HCT116 (cell line): ENCODE results near the gene MAPKAP1. TPM values are rescaled to one million over a fixed set of nuclear protein-coding genes. Genes with fewer than 3 reads are reported as not detected.

Source experiments
- ATAC-seq: fragments of 200-7000 bp; cut with Tn5 transposase; 2 replicates; pipeline ENCODE4 v1.9.1; 2020; ENCODE audit warnings: mild to moderate bottlenecking, moderate library complexity
- BruUV-seq: library from RNA; stranded (reverse); fragments of 400-500 nt; replicated peaks from 2 replicates; lab custom pipeline; 2021; lab: Mats Ljungman, UMichigan
- CTCF ChIA-PET: fragments of 300-600 bp; sonication (Branson Sonifier 250); formaldehyde crosslinking; loops from one replicate; lab custom pipeline; 2021; ENCODE audit warnings: antibody characterized with exemption; lab: Charles Lee
- POLR2A ChIA-PET: fragments of 300-600, 350-600 bp; sonication (Branson Sonifier 250); formaldehyde crosslinking; loops from one replicate; lab custom pipeline; 2021; ENCODE audit warnings: antibody characterized with exemption; lab: Charles Lee
- RAD21 ChIA-PET, 2 experiments: fragments of 300-600 bp; sonication (Branson Sonifier 250); formaldehyde crosslinking; loops; one replicate each; lab custom pipeline; 2023; ENCODE audit warnings: low total read pairs in 2 of 2; ENCODE audit not compliant: uncharacterized antibody in 2 of 2, unreplicated experiment in 2 of 2, low non-redundant PET in 1 of 2; lab: Charles Lee
- DNase-seq: peaks from one replicate; pipeline ENCODE4 v3.0.0-alpha.2; 2010; ENCODE audit warnings: low read depth, low spot score
- H2AFZ ChIP-seq: fragments of 200-600 bp; shearing (Covaris generic), sonication (generic); 2 replicates; pipeline ENCODE4 v1.6.1; 2017; ENCODE audit warnings: low read depth, mixed run types, mixed read lengths, antibody characterized with exemption, low read length; ENCODE audit not compliant: poor library complexity, severe bottlenecking
- H3K27ac ChIP-seq: 2 replicates; pipeline ENCODE4 v1.5.1; 2012; ENCODE audit warnings: low read depth, low read length
- H3K27me3 ChIP-seq: fragments of 200-600 bp; sonication (generic); 2 replicates; pipeline ENCODE4 v1.6.1; 2016; ENCODE audit warnings: mixed run types, low read length, mixed read lengths; ENCODE audit not compliant: insufficient read depth
- H3K36me3 ChIP-seq, 2 experiments: fragments of 200-500 bp in 1 of 2; fragments of 200-600 bp in 1 of 2; sonication (Bioruptor generic) in 1 of 2; sonication (generic) in 1 of 2; 2 replicates each; pipeline versions ENCODE4 v1.5.1 to v1.6.1; 2014 to 2016; ENCODE audit warnings: low read length in 2 of 2, inconsistent platforms in 1 of 2, mixed read lengths in 1 of 2, mixed run types in 1 of 2; ENCODE audit not compliant: insufficient read depth in 2 of 2, control insufficient read depth in 1 of 2
- H3K4me1 ChIP-seq, 2 experiments: fragments of 200-600 bp in 1 of 2; sonication (generic) in 1 of 2; 2 replicates each; pipeline versions ENCODE4 v1.5.1 to v1.6.1; 2012 to 2017; ENCODE audit warnings: low read length in 2 of 2, inconsistent platforms in 1 of 2, mild to moderate bottlenecking in 1 of 2, mixed read lengths in 1 of 2, mixed run types in 1 of 2, moderate library complexity in 1 of 2; ENCODE audit not compliant: insufficient read depth in 2 of 2, control insufficient read depth in 1 of 2
- H3K4me2 ChIP-seq: fragments of 200-600 bp; sonication (generic); 2 replicates; pipeline ENCODE4 v1.6.1; 2017; ENCODE audit warnings: mixed run types, low read length, mixed read lengths
- H3K4me3 ChIP-seq, 2 experiments: fragments of 200-600 bp in 1 of 2; sonication (generic) in 1 of 2; replicated peaks in 1 of 2; 2 replicates each; pipeline ENCODE4 v1.5.1; 2011 to 2016; ENCODE audit warnings: low read length in 2 of 2, control low read depth in 1 of 2, low read depth in 1 of 2, mild to moderate bottlenecking in 1 of 2, mixed read lengths in 1 of 2, mixed run types in 1 of 2
- H3K79me2 ChIP-seq: fragments of 200-600 bp; sonication (generic); 2 replicates; pipeline ENCODE4 v1.6.1; 2017; ENCODE audit warnings: mild to moderate bottlenecking, mixed run types, low read length, moderate library complexity, mixed read lengths; ENCODE audit not compliant: insufficient read depth
- H3K9ac ChIP-seq: fragments of 200-600 bp; sonication (generic); 2 replicates; pipeline ENCODE4 v1.6.1; 2016; ENCODE audit warnings: low read length, mixed read lengths
- H3K9me2 ChIP-seq: fragments of 200-600 bp; sonication (generic), shearing (Covaris generic); 2 replicates; pipeline ENCODE4 v1.6.1; 2017; ENCODE audit warnings: mixed run types, mild to moderate bottlenecking, moderate library complexity; ENCODE audit not compliant: insufficient read depth
- H3K9me3 ChIP-seq, 2 experiments: fragments of 200-500 bp in 1 of 2; fragments of 200-600 bp in 1 of 2; sonication (Bioruptor generic) in 1 of 2; sonication (generic) in 1 of 2; 2 replicates each; pipeline ENCODE4 v1.6.1; 2014 to 2017; ENCODE audit warnings: low read length in 2 of 2, mixed read lengths in 2 of 2, inconsistent platforms in 1 of 2, low read depth in 1 of 2, mild to moderate bottlenecking in 1 of 2, mixed run types in 1 of 2, moderate library complexity in 1 of 2; ENCODE audit not compliant: control insufficient read depth in 1 of 2, insufficient read depth in 1 of 2
- H4K20me1 ChIP-seq: fragments of 200-600 bp; sonication (generic), shearing (Covaris generic); 2 replicates; pipeline ENCODE4 v1.6.1; 2017; ENCODE audit warnings: mixed run types, mild to moderate bottlenecking, moderate library complexity; ENCODE audit not compliant: insufficient read depth
- CBX3 ChIP-seq: IDR thresholded peaks from 2 replicates; pipeline ENCODE4 v1.6.1; 2012; ENCODE audit warnings: low read depth
- CEBPB ChIP-seq: IDR thresholded peaks from 2 replicates; pipeline ENCODE4 v1.6.1; 2012; ENCODE audit warnings: low read depth
- ELF1 ChIP-seq: IDR thresholded peaks from 2 replicates; pipeline ENCODE4 v1.6.1; 2012; ENCODE audit warnings: low read depth, borderline replicate concordance
- EZH2 ChIP-seq: fragments of 200-600 bp; sonication (generic); IDR thresholded peaks from 2 replicates; pipeline ENCODE4 v1.6.1; 2017; ENCODE audit warnings: antibody characterized with exemption, mixed run types
- FOSL1 ChIP-seq: IDR thresholded peaks from 2 replicates; pipeline ENCODE4 v1.6.1; 2012; ENCODE audit warnings: low read depth
- POLR2A ChIP-seq: IDR thresholded peaks from 2 replicates; pipeline ENCODE4 v1.7.0; 2011; ENCODE audit warnings: borderline replicate concordance; ENCODE audit not compliant: insufficient read depth, insufficient read length; ENCODE audit errors: extremely low read depth
- SP1 ChIP-seq: IDR thresholded peaks from 2 replicates; pipeline ENCODE4 v1.6.1; 2012; ENCODE audit warnings: low read depth
- SRF ChIP-seq: IDR thresholded peaks from 2 replicates; pipeline ENCODE4 v1.6.1; 2012; ENCODE audit warnings: low read depth
- YY1 ChIP-seq: IDR thresholded peaks from 2 replicates; pipeline ENCODE4 v1.6.1; 2011; ENCODE audit warnings: low read length, low read depth, moderate library complexity, mild to moderate bottlenecking; ENCODE audit not compliant: insufficient replicate concordance; ENCODE audit errors: extremely low read depth
- ZFX ChIP-seq: fragments of 450-650 bp; IDR thresholded peaks from 2 replicates; pipeline ENCODE4 v1.6.1; 2017
- intact Hi-C: fragments of 100-400 bp; cut with micrococcal nuclease; formaldehyde crosslinking; loops from 2 replicates; pipeline ENCODE4 v1.10.0; 2022
- total RNA-seq: library from RNA; stranded (reverse); gene quantifications from one replicate; pipeline ENCODE4 v1.2.1, GENCODE V29; 2021; ENCODE audit not compliant: unreplicated experiment

Gene MAPKAP1
- total RNA-seq, 1 experiment from 2014 or later, result 72.5 TPM

- no TSS peak for BruUV-seq
- H3K9ac ChIP-seq, result no peak overlapping the region
- no peaks in the 10 kb centered on the region for H4K20me1 ChIP-seq
- no peak overlapping the region for H3K4me2 ChIP-seq
- ATAC-seq (no peak), DNase-seq (no peak)
- peak overlapping the region; percentile 65 for H2AFZ ChIP-seq
- H3K27ac ChIP-seq, result no peak overlapping the region
- ChIA-PET CTCF (interaction anchor here (0.7 to 0.8 kb wide), 2 partner anchors 170 to 868 kb away, joined by 3 to 4 read pairs; no protein-coding TSS in a partner anchor), POLR2A (no interaction called here), RAD21 (no interaction called here)
- peaks cover 7 to 32% of the 10 kb centered on the region in 2 experiments; a peak in 3 of 4 replicates for H3K4me1 ChIP-seq
- no peaks in the 10 kb centered on the region for H3K27me3 ChIP-seq
- H3K9me3 ChIP-seq, result no peaks in the 10 kb centered on the region
- TF ChIP-seq FOSL1 (no peak), YY1 (peak; percentile 86)
- intact Hi-C loops, result loop anchor here (5.0 kb wide), 1 partner anchor 801 kb away; no protein-coding TSS in a partner anchor
- no peaks in the 10 kb centered on the region for H3K79me2 ChIP-seq
- no peak overlapping the region for H3K4me3 ChIP-seq
- H3K9me2 ChIP-seq, result no peaks in the 10 kb centered on the region
- no peaks in the 10 kb centered on the region for H3K36me3 ChIP-seq
Measured at GRCh38 chr9:125425901-125426515, 281.0 kb downstream of the MAPKAP1 start.

- RAD21 ChIA-PET, result no interaction called here
Measured at GRCh38 chr9:125425170-125425897, 281.7 kb downstream of the MAPKAP1 start.

More at GRCh38 chr9:125425170-125425897, 281.7 kb downstream of the MAPKAP1 start:
- H3K9ac ChIP-seq, result no peak overlapping the region
- H3K9me2 ChIP-seq, result no peaks in the 10 kb centered on the region
- ATAC-seq, result no peak
- peaks cover 7 to 32% of the 10 kb centered on the region in 2 experiments; a peak in 3 of 4 replicates for H3K4me1 ChIP-seq
- no peak overlapping the region for H3K27ac ChIP-seq
- TF ChIP-seq CBX3 (no peak), ZFX (no peak), POLR2A (no peak), EZH2 (no peak), ELF1 (no peak), CEBPB (no peak), FOSL1 (no peak), SRF (no peak), SP1 (no peak)
- TF ChIP-seq, all 23 proteins: peak for 0
- Histone ChIP-seq H2AFZ (peak overlapping the region; percentile 65), H3K4me3 (no peak overlapping the region), H3K9me3 (no peaks in the 10 kb centered on the region), H3K36me3 (no peaks in the 10 kb centered on the region), H3K27me3 (no peaks in the 10 kb centered on the region), H3K4me2 (no peak overlapping the region), H3K79me2 (no peaks in the 10 kb centered on the region), H4K20me1 (no peaks in the 10 kb centered on the region)
- BruUV-seq, result no TSS peak
- CTCF ChIA-PET, result no interaction called here
- POLR2A ChIA-PET, result no interaction called here
- intact Hi-C loops, result loop anchor here (5.0 kb wide), 1 partner anchor 802 kb away; no protein-coding TSS in a partner anchor
- no peak for DNase-seq
